Loucy (cell line): ENCODE measurements around the gene HDGFL3.

Experiments used
- H2AFZ ChIP-seq: fragments of 200-600 bp; sonication (generic); 2 replicates; pipeline ENCODE4 v1.6.0; 2016; ENCODE audit warnings: antibody characterized with exemption, mild to moderate bottlenecking, low read length, moderate library complexity
- H3F3A ChIP-seq: fragments of 200-600 bp; 2 replicates; pipeline ENCODE4 v1.6.0; 2016; ENCODE audit warnings: antibody characterized with exemption, low read depth, mild to moderate bottlenecking
- H3K27me3 ChIP-seq: fragments of 200-600 bp; sonication (generic); 2 replicates; pipeline ENCODE4 v1.6.1; 2014; ENCODE audit warnings: low read length, mild to moderate bottlenecking; ENCODE audit not compliant: insufficient read depth, poor library complexity, severe bottlenecking
- H3K36me3 ChIP-seq: fragments of 200-600 bp; sonication (generic); 2 replicates; pipeline ENCODE4 v1.6.1; 2016; ENCODE audit warnings: low read length; ENCODE audit not compliant: insufficient read depth
- H3K4me1 ChIP-seq: fragments of 200-600 bp; sonication (generic); 2 replicates; pipeline ENCODE4 v1.5.1; 2014; ENCODE audit warnings: low read length, mild to moderate bottlenecking; ENCODE audit not compliant: insufficient read depth, poor library complexity, severe bottlenecking
- H3K4me2 ChIP-seq: fragments of 200-600 bp; sonication (generic); 2 replicates; pipeline ENCODE4 v1.6.0; 2014; ENCODE audit warnings: antibody characterized with exemption, low read length, low read depth, mild to moderate bottlenecking; ENCODE audit not compliant: poor library complexity, severe bottlenecking
- H3K4me3 ChIP-seq: fragments of 200-600 bp; sonication (generic); 2 replicates; pipeline ENCODE4 v1.5.1; 2014; ENCODE audit warnings: low read length, mild to moderate bottlenecking, mixed read lengths; ENCODE audit not compliant: poor library complexity, severe bottlenecking
- H3K79me2 ChIP-seq: fragments of 200-600 bp; sonication (generic); 2 replicates; pipeline ENCODE4 v1.6.1; 2014; ENCODE audit warnings: low read length; ENCODE audit not compliant: insufficient read depth
- H3K9ac ChIP-seq: fragments of 200-600 bp; sonication (generic); 2 replicates; pipeline ENCODE4 v1.6.0; 2014; ENCODE audit warnings: mild to moderate bottlenecking, low read depth, low read length, moderate library complexity; ENCODE audit not compliant: poor library complexity, severe bottlenecking
- H3K9me2 ChIP-seq: fragments of 200-600 bp; sonication (generic); replicated peaks from 2 replicates; pipeline ENCODE4 v1.6.1; 2016; ENCODE audit warnings: low read depth, low read length, mixed read lengths
- H3K9me3 ChIP-seq: fragments of 200-600 bp; sonication (generic); 2 replicates; pipeline ENCODE4 v1.6.1; 2014; ENCODE audit warnings: mild to moderate bottlenecking, antibody characterized with exemption, low read length, low read depth; ENCODE audit not compliant: insufficient read depth
- H4K20me1 ChIP-seq: fragments of 200-600 bp; sonication (generic); 2 replicates; pipeline ENCODE4 v1.6.0; 2014; ENCODE audit warnings: antibody characterized with exemption, low read length, mild to moderate bottlenecking; ENCODE audit not compliant: insufficient read depth, poor library complexity, severe bottlenecking
- CTCF ChIP-seq: fragments of 200-600 bp; sonication (generic); conservative IDR thresholded peaks from 2 replicates; pipeline ENCODE4 v1.5.1; 2014; ENCODE audit warnings: mild to moderate bottlenecking, antibody characterized with exemption, low read length
- EZH2phosphoT487 ChIP-seq: fragments of 200-600 bp; IDR thresholded peaks from 2 replicates; pipeline ENCODE4 v1.6.1; 2018; ENCODE audit warnings: antibody characterized with exemption, mild to moderate bottlenecking, moderate library complexity, borderline replicate concordance

The HDGFL3 gene

DNA sequence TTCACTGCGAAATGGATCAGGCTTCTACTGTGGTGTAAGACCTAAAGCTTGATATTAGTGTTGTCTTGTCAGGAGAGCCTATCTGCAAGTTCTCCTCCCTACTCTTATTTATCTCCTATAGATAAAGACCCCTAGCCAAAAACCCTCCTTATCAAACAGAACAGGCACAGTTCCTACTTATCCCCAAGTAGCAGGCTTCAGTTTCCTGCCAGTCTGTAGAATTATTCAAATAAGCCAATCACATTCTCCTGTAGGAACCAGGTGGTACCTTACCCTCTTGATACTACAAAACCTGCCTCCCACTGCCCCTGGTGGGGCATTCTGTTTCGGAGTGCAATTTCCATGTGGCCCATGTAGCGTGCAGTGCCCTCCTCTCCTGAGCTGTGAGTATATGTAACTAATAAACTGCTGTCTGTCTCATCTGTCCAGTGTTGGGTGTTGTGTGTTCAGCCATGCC lies 28.7 kb downstream of the HDGFL3 start:
- Histone ChIP-seq H3K9me2 (no peaks in the 10 kb centered on the region), H3F3A (no peaks in the 10 kb centered on the region), H3K4me2 (no peak overlapping the region), H3K27me3 (no peaks in the 10 kb centered on the region), H3K9ac (no peak overlapping the region), H4K20me1 (peaks cover under 1% of the 10 kb centered on the region), H3K9me3 (no peaks in the 10 kb centered on the region), H3K36me3 (no peaks in the 10 kb centered on the region), H2AFZ (no peak overlapping the region), H3K79me2 (peaks cover 59% of the 10 kb centered on the region), H3K4me3 (no peak overlapping the region), H3K4me1 (no peaks in the 10 kb centered on the region)
- TF ChIP-seq EZH2phosphoT487 (no peak), CTCF (no peak)

GRCh38 chr15:83178390-83178789 lies 29.2 kb downstream of the HDGFL3 start:
- Histone ChIP-seq H2AFZ (no peak overlapping the region), H4K20me1 (no peaks in the 10 kb centered on the region), H3K4me1 (no peaks in the 10 kb centered on the region), H3K27me3 (no peaks in the 10 kb centered on the region), H3K9me3 (no peaks in the 10 kb centered on the region), H3K9me2 (no peaks in the 10 kb centered on the region), H3K36me3 (no peaks in the 10 kb centered on the region), H3K9ac (no peak overlapping the region), H3F3A (no peaks in the 10 kb centered on the region), H3K4me3 (no peak overlapping the region), H3K79me2 (peaks cover 54% of the 10 kb centered on the region), H3K4me2 (no peak overlapping the region)
- no peak for TF ChIP-seq CTCF
- TF ChIP-seq EZH2phosphoT487: no peak

- Histone ChIP-seq H3K9me2 (no peaks in the 10 kb centered on the region), H4K20me1 (peaks cover 3% of the 10 kb centered on the region), H3K4me3 (no peak overlapping the region), H3K27me3 (no peaks in the 10 kb centered on the region), H3K4me1 (peaks cover 3% of the 10 kb centered on the region), H3F3A (no peaks in the 10 kb centered on the region), H3K9me3 (no peaks in the 10 kb centered on the region), H3K36me3 (no peaks in the 10 kb centered on the region), H3K79me2 (peaks cover 52% of the 10 kb centered on the region), H3K4me2 (no peak overlapping the region), H3K9ac (no peak overlapping the region), H2AFZ (no peak overlapping the region)
- TF ChIP-seq CTCF (no peak), EZH2phosphoT487 (no peak)
These were observed 32.7 kb downstream of the HDGFL3 start for GRCh38 chr15:83174891-83175290.
